Fibroblast of mammary gland (primary cell): ENCODE results near the gene CEP152.

Source experiments
- DNase-seq: peaks from one replicate; pipeline ENCODE4 v3.0.0-alpha.2; 2010; ENCODE audit warnings: low read depth
- H3K4me3 ChIP-seq: 2 replicates; pipeline ENCODE4 v1.5.1; 2011; ENCODE audit warnings: low read depth, mild to moderate bottlenecking, low read length, moderate library complexity; ENCODE audit not compliant: control insufficient read depth
- CTCF ChIP-seq: conservative IDR thresholded peaks from 2 replicates; pipeline ENCODE4 v1.5.1; 2011; ENCODE audit warnings: low read depth, low read length, inconsistent platforms; ENCODE audit not compliant: control insufficient read depth, insufficient read depth

CEP152 gene

GRCh38 chr15:48757661-48758060, 53.2 kb downstream of the CEP152 start:
- H3K4me3 ChIP-seq = no peak overlapping the region
- TF ChIP-seq CTCF = no peak
- DNase-seq = no peak

- H3K4me3 ChIP-seq = no peak overlapping the region
- DNase-seq = no peak
Measured at GRCh38 chr15:48754011-48754410, 56.9 kb downstream of the CEP152 start.

GRCh38 chr15:48751595-48751994, 59.3 kb downstream of the CEP152 start:
- no peak overlapping the region for H3K4me3 ChIP-seq
- TF ChIP-seq CTCF = no peak
- no peak for DNase-seq

More at GRCh38 chr15:48754011-48754410, 56.9 kb downstream of the CEP152 start:
- no peak for TF ChIP-seq CTCF

- TF ChIP-seq CTCF = no peak
- DNase-seq = peak; percentile 33
- no peak overlapping the region for H3K4me3 ChIP-seq
Measured at GRCh38 chr15:48748535-48748934, 62.3 kb downstream of the CEP152 start.

GRCh38 chr15:48733615-48734014, 77.3 kb downstream of the CEP152 start:
- TF ChIP-seq CTCF = no peak
- no peak overlapping the region for H3K4me3 ChIP-seq
- DNase-seq = no peak

GRCh38 chr15:48730506-48730905, 80.4 kb downstream of the CEP152 start:
- TF ChIP-seq CTCF = no peak
- DNase-seq = no peak
- no peak overlapping the region for H3K4me3 ChIP-seq

- DNase-seq = no peak
- no peak for TF ChIP-seq CTCF
- H3K4me3 ChIP-seq = no peak overlapping the region
Measured at GRCh38 chr15:48723969-48724368, 86.9 kb downstream of the CEP152 start.
